Caco-2 (cell line): Measurements from ENCODE around the gene PSMA1. TPM values are rescaled to one million over a fixed set of nuclear protein-coding genes. Genes with fewer than 3 reads are reported as not detected.
A peak's percentile ranks its signal among the peaks of the same experiment; 100 is the strongest.

Experiments used
- BruUV-seq: library from RNA; stranded (reverse); fragments of 400-500 nt; replicated peaks from 2 replicates; lab custom pipeline; 2021; lab: Mats Ljungman, UMichigan
- CTCF ChIA-PET: fragments of 300-600 bp; sonication (Branson Sonifier 250); formaldehyde crosslinking; loops from one replicate; lab custom pipeline; 2022; ENCODE audit warnings: antibody characterized with exemption; lab: Charles Lee
- POLR2A ChIA-PET: fragments of 300-600 bp; sonication (Branson Sonifier 250); formaldehyde crosslinking; loops from one replicate; lab custom pipeline; 2022; ENCODE audit warnings: antibody characterized with exemption; lab: Charles Lee
- DNase-seq, 2 experiments: peaks; one replicate each; pipeline versions ENCODE4 v3.0.0 to v3.0.0-alpha.2; 2020 to 2022
- H3K27me3 ChIP-seq: replicated peaks from 2 replicates; pipeline ENCODE4 v1.6.0; 2011; ENCODE audit warnings: low read length; ENCODE audit not compliant: control insufficient read depth, insufficient read depth
- H3K36me3 ChIP-seq: 2 replicates; pipeline ENCODE4 v1.5.1; 2011; ENCODE audit warnings: low read length; ENCODE audit not compliant: control insufficient read depth, insufficient read depth
- H3K4me1 ChIP-seq: fragments of 250-450 bp; sonication (Bioruptor Pico); 2 replicates; pipeline ENCODE4 v1.5.1; 2020; ENCODE audit warnings: mild to moderate bottlenecking
- H3K4me3 ChIP-seq: 2 replicates; pipeline ENCODE4 v1.5.1; 2011; ENCODE audit warnings: low read depth, mild to moderate bottlenecking, control low read depth, low read length
- H3K9me3 ChIP-seq: fragments of 250-450 bp; sonication (Bioruptor Pico); 2 replicates; pipeline ENCODE4 v1.5.1; 2020; ENCODE audit warnings: mild to moderate bottlenecking, moderate library complexity
- H3K27ac Mint-ChIP-seq: one replicate; pipeline ENCODE4 v1.8.0; 2022; ENCODE audit warnings: mixed read lengths; ENCODE audit not compliant: unreplicated experiment
- H3K27me3 Mint-ChIP-seq: one replicate; pipeline ENCODE4 v1.8.0; 2022; ENCODE audit warnings: mixed read lengths; ENCODE audit not compliant: insufficient read depth, unreplicated experiment
- H3K36me3 Mint-ChIP-seq: one replicate; pipeline ENCODE4 v1.8.0; 2022; ENCODE audit warnings: mild to moderate bottlenecking, mixed read lengths; ENCODE audit not compliant: insufficient read depth, unreplicated experiment
- H3K4me1 Mint-ChIP-seq: one replicate; pipeline ENCODE4 v1.8.0; 2022; ENCODE audit warnings: low read depth, mixed read lengths; ENCODE audit not compliant: unreplicated experiment
- H3K4me3 Mint-ChIP-seq: one replicate; pipeline ENCODE4 v1.8.0; 2022; ENCODE audit warnings: mild to moderate bottlenecking, moderate library complexity, mixed read lengths; ENCODE audit not compliant: unreplicated experiment
- H3K9me3 Mint-ChIP-seq: one replicate; pipeline ENCODE4 v1.8.0; 2022; ENCODE audit warnings: mixed read lengths; ENCODE audit not compliant: unreplicated experiment
- intact Hi-C: fragments of 100-400 bp; cut with micrococcal nuclease; formaldehyde crosslinking; loops from one replicate; pipeline ENCODE4 v1.10.0; 2022; ENCODE audit not compliant: unreplicated experiment
- total RNA-seq: library from RNA; stranded (reverse); gene quantifications from 2 replicates; pipeline ENCODE4 v1.2.3, GENCODE V29; 2022
- TF ChIP-seq, protein P1 (sequence below), 2 experiments: fragments of 200-600 bp in 1 of 2; IDR thresholded peaks; 1 replicate in 1 of 2; 2 replicates in 1 of 2; pipeline versions ENCODE4 v1.5.1 to v1.8.0; 2011 to 2022; ENCODE audit warnings: antibody characterized with exemption in 1 of 2, control low read depth in 1 of 2, inconsistent platforms in 1 of 2, low read depth in 1 of 2, low read length in 1 of 2, mild to moderate bottlenecking in 1 of 2, moderate library complexity in 1 of 2; ENCODE audit not compliant: insufficient read depth in 1 of 2, severe bottlenecking in 1 of 2, unreplicated experiment in 1 of 2

PSMA1 gene
- total RNA-seq, 1 experiment from 2014 or later: 194 TPM

- intact Hi-C loops: loop anchor here (5.0 kb wide), 1 partner anchor 120 kb away; the partner anchor contains the start of gene PDE3B
- Histone ChIP-seq H3K9me3 (no peaks in the 10 kb centered on the region), H3K4me1 (peaks cover 6% of the 10 kb centered on the region; the same call in 1 of the 2 replicates), H3K4me3 (no peak overlapping the region), H3K36me3 (no peaks in the 10 kb centered on the region; the same call in none of the 2 replicates), H3K27me3 (no peaks in the 10 kb centered on the region)
- TF ChIP-seq, protein P1, sequence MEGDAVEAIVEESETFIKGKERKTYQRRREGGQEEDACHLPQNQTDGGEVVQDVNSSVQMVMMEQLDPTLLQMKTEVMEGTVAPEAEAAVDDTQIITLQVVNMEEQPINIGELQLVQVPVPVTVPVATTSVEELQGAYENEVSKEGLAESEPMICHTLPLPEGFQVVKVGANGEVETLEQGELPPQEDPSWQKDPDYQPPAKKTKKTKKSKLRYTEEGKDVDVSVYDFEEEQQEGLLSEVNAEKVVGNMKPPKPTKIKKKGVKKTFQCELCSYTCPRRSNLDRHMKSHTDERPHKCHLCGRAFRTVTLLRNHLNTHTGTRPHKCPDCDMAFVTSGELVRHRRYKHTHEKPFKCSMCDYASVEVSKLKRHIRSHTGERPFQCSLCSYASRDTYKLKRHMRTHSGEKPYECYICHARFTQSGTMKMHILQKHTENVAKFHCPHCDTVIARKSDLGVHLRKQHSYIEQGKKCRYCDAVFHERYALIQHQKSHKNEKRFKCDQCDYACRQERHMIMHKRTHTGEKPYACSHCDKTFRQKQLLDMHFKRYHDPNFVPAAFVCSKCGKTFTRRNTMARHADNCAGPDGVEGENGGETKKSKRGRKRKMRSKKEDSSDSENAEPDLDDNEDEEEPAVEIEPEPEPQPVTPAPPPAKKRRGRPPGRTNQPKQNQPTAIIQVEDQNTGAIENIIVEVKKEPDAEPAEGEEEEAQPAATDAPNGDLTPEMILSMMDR (IDR thresholded peaks at IDR 0.05; ENCODE audit: insufficient read depth in 1 of 2, low read depth in 1 of 2, low read length in 1 of 2, severe bottlenecking in 1 of 2, unreplicated experiment in 1 of 2): no peak
- no peaks in the 10 kb centered on the region for H3K27me3 Mint-ChIP-seq
- no TSS peak for BruUV-seq
- no peak overlapping the region for H3K4me3 Mint-ChIP-seq
- H3K4me1 Mint-ChIP-seq: peaks cover 11% of the 10 kb centered on the region
- peaks cover 26% of the 10 kb centered on the region for H3K36me3 Mint-ChIP-seq
- ChIA-PET CTCF (no interaction called here), POLR2A (no interaction called here)
- H3K9me3 Mint-ChIP-seq: no peaks in the 10 kb centered on the region
- H3K27ac Mint-ChIP-seq: no peak overlapping the region
- no peak for DNase-seq
Observed at GRCh38 chr11:14522245-14522644, 2.1 kb upstream of the PSMA1 start.

GRCh38 chr11:14520747-14521151 lies 563 bp upstream of the PSMA1 start:
- TF ChIP-seq, protein P1 (IDR thresholded peaks at IDR 0.05; ENCODE audit: insufficient read depth in 1 of 2, low read depth in 1 of 2, low read length in 1 of 2, severe bottlenecking in 1 of 2, unreplicated experiment in 1 of 2): no peak
- peak overlapping the region; percentile 96 for H3K27ac Mint-ChIP-seq
- Histone ChIP-seq H3K9me3 (no peaks in the 10 kb centered on the region), H3K4me3 (peak overlapping the region; percentile 52), H3K27me3 (no peaks in the 10 kb centered on the region), H3K36me3 (no peaks in the 10 kb centered on the region; the same call in none of the 2 replicates), H3K4me1 (peaks cover 6% of the 10 kb centered on the region; the same call in 1 of the 2 replicates)
- peaks cover 11% of the 10 kb centered on the region for H3K4me1 Mint-ChIP-seq
- DNase-seq: no peak
- BruUV-seq: TSS peak; percentile 91
- ChIA-PET POLR2A (interaction anchor here (0.5 to 1.6 kb wide), 4 partner anchors 21 to 124 kb away, joined by 3 to 5 read pairs (median 3); partner anchors contain the start of gene PDE3B), CTCF (no interaction called here)
- peak overlapping the region; percentile 76 for H3K4me3 Mint-ChIP-seq
- H3K27me3 Mint-ChIP-seq: no peaks in the 10 kb centered on the region
- intact Hi-C loops: loop anchor here (1.0 to 5.0 kb wide), 4 partner anchors 21 to 372 kb away; partner anchors contain the start of genes COPB1, CYP2R1 and PDE3B
- H3K9me3 Mint-ChIP-seq: no peaks in the 10 kb centered on the region
- H3K36me3 Mint-ChIP-seq: peaks cover 29% of the 10 kb centered on the region

DNA sequence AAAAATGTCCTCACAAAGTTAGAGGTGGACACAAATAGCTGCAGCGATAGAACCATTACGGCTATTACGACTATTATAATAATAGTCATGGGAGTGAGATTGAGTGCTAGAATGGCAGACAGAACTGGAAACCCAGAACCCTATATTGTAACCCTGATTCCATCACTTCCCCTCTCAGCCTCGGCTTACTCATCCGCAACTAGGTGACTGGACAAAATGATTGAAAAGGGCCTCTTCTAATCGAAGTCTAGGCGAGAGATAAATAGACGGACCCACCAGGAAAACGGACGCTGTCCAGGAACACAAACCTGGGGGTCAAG lies 629 bp downstream of the PSMA1 start:
- POLR2A ChIA-PET: interaction anchor here (1.6 kb wide), 1 partner anchor 19 kb away, joined by 5 read pairs; no protein-coding TSS in a partner anchor
- CTCF ChIA-PET: no interaction called here

More for the DNA sequence above, 629 bp downstream of the PSMA1 start:
- Histone ChIP-seq H3K27me3 (no peaks in the 10 kb centered on the region), H3K4me1 (peaks cover 6% of the 10 kb centered on the region; the same call in 1 of the 2 replicates), H3K4me3 (peak overlapping the region; percentile 80), H3K36me3 (no peaks in the 10 kb centered on the region; the same call in none of the 2 replicates), H3K9me3 (no peaks in the 10 kb centered on the region)
- no TSS peak for BruUV-seq
- Mint-ChIP-seq H3K36me3 (peaks cover 35% of the 10 kb centered on the region), H3K4me1 (peaks cover 11% of the 10 kb centered on the region), H3K9me3 (no peaks in the 10 kb centered on the region), H3K27ac (peak overlapping the region; percentile 96), H3K4me3 (peak overlapping the region; percentile 76), H3K27me3 (no peaks in the 10 kb centered on the region)
- intact Hi-C loops: no loop called here
- TF ChIP-seq, protein P1 (IDR thresholded peaks at IDR 0.05; ENCODE audit: insufficient read depth in 1 of 2, low read depth in 1 of 2, low read length in 1 of 2, severe bottlenecking in 1 of 2, unreplicated experiment in 1 of 2): no peak
- DNase-seq: no peak
